ELR (cell line): ENCODE results near the gene DNAJA3.

Experiments
- DNase-seq: peaks from one replicate; pipeline ENCODE4 v3.0.0-alpha.2; 2015; ENCODE audit warnings: low read depth

Gene DNAJA3

DNA sequence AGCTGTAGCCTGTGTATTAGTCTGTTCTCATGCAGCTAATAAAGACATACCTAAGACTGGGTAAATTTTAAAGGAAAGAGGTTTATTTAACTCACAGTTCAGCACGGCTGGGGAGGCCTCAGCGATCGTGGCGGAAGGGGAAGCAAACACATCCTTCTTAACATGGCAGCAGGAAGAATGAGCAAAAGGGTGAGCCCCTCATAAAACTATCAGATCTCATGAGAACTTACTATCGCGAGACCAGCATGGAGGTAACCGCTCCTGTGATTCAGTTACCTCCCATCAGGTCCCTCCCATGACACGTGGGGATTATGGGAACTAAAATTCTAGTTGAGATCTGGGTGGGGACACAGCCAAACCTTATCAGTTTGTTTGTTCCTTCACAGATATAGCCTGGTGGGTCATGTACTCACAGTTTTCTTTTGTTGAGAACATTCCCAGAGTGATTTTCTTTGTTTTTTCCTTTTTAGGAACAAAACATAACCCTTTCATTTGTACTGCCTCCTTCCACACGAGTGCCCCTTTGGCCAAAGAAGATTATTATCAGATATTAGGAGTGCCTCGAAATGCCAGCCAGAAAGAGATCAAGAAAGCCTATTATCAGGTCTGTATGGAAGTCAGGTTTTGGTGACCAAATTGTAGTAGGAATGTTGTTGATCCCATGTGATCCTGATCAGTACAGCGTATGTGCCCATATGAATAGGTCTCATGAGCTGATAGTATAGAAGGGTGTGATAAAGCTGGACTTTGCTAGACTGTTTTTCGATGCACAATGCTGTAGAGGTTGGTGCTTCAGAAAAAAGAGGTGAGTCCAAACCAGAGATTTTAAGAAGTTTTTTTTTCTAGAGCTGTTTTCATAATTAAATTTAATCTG lies 8.5 kb downstream of the DNAJA3 start:
- no peak for DNase-seq

DNA sequence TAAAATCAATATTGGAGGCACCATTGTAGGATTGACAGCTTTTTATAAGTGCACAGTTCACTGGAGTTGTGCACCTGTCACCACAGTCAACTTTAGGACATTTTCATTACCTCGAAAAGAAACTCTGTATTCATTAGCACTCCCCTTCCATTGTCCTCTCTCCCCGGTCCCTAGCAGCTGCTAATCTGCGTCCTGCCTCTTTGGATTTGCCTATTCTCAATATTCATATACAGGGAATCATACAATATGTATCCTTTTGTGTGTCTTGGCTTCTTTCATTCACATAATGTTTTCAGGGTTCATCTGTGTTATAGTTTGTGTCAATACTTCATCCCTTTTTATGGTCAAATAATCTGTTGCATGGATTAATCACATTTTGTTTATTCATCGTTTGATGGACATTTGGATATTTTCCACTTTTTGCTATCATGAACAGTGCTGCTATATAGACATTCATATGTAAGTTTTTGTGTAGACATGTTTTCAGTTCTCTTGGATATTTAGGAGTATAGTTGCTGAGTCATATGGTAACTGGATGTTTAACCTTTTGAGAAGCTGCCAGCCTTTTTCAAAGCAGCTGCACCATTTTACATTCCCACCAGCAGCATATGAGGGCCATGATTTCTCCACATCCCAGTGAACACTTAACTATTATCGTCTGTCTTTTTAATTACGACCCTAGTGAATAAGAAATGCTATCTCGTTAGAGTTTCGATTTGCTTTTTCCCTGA lies 9.8 kb downstream of the DNAJA3 start:
- no peak for DNase-seq

DNA sequence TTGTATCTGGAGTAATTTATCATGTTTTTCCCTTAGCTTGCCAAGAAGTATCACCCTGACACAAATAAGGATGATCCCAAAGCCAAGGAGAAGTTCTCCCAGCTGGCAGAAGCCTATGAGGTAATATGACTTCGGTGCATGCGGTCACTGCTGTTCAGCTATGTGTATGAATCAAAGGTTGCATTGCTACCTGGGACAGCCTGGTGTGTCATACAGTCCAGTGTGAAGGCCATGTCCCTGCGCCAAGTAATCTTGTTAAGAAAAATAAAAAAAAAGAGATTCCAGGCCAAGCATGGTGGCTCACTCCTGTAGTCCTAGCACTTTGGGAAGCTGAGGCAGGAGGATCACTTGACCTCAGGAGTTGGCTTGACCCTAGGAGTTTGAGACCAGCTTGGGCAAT lies 11.7 kb downstream of the DNAJA3 start:
- no peak for DNase-seq

DNA sequence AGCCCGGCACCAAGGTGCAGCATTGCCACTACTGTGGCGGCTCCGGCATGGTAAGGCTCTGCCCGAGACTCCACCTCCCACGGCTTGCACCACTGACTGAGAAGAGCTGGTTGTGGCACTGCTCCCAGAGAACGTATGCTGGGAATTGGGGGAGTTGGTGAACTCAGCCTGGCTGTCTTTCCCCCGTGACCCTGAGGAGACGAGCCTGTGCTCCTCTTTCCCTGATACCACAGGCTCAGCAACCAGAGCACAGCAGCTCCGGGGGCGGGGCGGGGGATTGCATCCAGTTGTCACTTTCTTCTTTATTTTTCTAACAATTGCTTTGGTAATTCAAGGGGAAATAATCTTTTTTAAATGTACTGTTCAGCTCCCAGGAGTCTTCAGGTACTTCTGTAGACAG lies 16.7 kb downstream of the DNAJA3 start:
- no peak for DNase-seq

DNA sequence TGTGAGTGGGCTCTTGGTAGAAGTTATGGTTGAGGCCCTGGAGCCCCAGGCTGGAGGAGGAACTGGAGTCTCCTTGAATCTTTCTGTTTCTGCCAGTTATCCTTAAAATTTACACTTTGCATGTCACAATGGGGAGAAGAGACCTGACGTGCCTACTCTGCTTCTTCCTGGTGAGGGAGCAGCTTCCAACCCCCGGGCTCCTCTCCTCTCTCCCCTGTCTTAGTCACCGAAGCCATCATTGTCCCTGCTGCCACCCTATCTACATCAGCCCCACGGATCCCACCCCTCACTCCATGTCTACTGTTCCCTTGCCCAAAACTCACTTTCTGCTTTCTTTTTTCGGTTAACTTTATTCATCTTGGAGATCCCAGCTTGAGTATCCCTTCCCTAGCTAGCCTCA lies 17.6 kb downstream of the DNAJA3 start:
- DNase-seq: no peak

DNA sequence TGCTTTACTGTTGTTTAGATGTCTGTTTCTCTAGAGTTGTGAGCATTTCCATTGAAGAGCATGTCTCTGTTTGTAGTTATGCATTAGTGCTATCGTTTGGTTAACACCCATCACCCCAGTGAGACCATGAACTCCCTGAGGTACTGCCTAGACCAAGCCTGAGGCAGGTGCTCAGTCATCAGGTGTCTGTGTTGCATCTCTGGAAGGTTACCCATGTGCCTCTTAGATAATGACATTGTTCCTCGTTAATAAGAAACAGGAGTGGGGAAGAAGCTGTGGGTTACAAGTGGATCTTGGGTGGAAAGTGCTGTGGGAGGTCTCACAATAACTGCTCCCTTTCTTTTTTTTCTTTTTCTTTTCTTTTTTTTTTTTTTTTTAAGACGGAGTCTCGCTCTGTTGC lies 18.3 kb downstream of the DNAJA3 start:
- DNase-seq: no peak

DNA sequence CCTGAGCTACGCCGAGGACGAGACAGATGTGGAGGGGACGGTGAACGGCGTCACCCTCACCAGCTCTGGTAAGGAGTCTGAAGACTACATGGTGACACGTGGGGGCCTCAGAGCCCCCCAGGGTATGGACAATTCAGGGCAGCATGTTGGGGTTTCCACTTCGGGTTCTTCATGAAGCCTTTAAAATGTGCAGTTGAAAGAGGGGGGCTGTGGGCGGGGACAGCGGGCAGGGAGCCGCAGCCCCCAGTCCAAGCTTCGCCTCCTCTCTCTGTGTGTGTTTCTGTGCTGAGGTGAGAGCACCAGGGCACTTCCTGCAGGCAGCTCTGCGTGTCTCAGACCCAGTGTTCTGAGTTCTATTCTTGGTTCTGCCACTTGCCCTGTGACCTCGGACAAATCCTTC lies 24.8 kb downstream of the DNAJA3 start:
- DNase-seq: no peak

DNA sequence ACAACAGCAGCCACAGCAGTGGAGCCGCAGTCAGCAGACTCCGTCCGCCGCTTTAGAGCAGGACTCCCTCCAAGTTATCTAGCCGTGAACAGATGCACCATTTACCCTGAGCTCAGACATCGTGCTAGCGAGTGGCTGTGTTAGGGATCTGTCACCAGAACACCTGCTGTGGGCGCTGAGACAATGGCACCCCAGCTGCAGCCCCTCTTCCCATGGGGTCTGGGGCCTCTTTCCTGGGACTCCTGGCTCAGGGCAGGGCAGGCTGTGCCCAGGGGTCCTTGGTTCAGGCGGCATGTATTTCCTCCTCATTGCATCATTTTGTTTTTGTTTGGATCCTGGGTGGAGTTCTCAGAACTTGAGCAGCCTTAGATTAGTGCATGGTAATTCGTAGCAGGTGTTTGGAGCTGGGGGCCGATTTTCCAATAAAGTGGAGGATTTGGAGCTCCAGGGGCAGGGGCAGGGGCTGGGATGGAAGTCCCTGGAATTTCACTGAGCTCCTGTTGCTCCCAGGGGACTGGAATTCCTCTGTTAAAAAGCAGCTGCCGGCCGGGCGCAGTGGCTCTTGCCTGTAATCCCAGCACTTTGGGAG lies 25.4 kb downstream of the DNAJA3 start:
- DNase-seq: no peak

DNA sequence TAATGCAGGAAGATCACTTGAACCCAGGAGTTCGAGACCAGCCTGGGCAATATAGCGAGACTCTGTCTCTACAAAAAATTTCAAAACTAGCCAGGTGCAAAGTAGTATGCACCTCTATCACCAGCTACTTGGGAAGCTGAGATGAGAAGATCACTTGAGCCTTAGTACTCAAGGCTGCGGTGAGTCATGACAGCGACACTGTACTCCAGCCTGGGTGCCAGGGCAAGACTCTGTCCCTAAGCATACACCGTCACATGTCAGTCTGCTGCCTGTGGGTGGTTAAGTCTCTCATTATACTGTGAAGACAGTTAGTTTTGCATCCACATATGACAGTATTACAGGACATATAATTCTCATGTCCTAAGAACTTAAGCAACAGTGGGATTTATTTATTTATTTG lies 27.0 kb downstream of the DNAJA3 start:
- no peak for DNase-seq

DNA sequence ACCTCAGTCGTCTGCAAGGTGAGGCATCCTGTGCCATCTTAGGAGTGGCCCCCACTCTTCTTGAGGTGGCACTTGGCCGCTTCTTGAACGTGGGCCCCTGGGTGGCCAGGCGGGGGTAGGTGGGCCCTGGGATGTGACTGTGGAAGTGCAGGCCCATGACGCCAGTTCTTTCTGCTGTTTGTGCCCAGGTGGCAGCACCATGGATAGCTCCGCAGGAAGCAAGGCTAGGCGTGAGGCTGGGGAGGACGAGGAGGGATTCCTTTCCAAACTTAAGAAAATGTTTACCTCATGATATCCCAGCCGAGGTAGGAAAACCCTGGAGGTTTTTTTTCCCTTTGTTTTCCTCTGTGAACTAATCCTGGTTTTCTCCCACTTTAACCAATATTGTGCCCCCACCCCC lies 29.0 kb downstream of the DNAJA3 start:
- no peak for DNase-seq

DNA sequence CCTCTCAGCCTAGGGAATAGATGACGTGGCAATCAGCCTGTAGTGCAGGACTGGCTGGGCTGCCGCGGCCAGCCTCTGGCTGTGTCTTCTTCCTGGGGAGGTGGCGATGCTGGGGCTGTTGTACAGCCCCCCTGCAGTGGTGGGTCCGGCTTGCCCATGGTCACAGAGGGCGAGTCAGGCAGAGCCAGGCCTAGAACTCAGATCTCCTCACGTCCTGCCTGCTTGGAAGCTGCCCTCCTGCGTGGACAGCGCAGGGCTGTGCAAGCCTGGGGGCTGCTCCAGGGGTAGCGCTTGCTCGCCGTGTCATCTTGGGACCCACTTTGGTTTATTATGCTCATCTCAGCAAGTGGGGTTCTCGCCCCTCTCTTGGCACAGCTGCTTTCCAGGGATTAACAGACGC lies 29.4 kb downstream of the DNAJA3 start:
- DNase-seq: no peak

DNA sequence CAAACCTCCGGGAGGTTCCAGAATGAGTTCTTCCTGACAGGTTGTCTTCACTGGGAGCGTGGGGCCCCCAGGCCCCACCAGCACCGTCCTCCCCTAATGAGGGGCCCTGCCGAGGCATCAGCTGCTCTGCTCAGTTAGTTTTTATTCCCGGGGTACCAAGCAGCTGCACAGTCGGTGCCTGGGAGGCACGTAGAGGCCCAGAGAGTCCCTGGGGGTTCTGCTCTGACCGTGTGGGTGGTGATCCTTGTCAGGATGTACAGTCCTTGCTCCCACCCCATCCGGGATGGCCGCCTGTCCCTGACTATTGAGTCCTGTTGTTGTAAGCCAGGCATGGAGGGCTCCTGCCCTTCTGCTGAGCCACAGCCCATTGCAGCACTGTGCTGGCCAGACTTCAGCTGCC lies 30.3 kb downstream of the DNAJA3 start:
- no peak for DNase-seq

DNA sequence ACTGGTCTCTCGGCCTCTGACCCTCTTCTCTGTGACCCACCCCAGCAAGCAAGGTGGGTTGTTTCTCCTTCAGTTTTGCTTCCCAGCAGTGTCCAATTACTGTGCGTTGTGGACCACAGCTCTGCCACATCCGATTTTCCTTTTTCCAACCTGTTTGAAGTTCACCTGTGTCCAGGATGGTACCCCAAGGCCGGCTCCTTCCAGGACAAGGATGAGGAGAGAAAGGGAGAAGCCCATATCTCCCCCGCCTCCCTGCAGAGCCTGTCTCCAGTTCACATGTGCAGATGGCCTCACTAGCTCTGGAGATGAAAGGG lies 35.2 kb downstream of the DNAJA3 start:
- no peak for DNase-seq

DNA sequence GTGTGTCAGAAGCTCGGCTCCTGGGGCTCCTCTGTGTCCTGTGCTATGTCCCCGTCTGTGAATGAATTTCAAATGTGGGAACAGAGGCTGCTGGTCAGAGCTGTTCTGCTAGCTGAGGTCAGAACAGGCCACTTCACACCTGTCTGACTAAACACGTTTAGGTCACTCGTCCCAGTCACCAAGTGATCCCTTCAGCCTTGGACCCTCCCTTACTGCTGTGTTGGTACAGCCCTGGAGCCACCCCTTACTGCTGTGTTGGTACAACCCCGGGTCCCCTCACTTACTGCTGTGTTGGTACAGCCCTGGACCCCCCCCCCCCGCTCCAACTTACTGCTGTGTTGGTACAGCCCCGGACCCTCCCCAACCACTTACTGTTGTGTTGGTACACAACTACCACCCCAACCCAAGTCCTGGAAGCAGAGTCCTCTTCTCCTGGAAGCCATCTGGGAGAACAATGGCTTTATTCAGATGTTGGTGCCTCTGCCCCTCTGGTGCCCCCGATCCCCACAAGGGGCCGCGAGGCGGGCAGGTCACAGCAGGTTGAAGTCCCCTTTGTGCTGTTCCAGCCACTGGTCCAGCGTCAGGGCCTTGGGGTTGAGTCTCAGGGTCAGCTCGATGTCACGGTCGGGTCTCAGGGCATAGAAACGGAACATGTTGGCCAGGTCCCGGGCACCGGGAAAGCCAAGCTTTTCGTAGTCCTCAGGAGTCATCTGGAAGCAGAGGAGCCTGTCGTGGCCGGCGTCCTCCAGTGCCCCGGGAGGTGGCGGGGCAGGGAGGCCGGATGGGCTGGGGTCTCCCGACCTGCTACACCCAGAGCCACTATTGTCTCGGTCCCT lies 35.8 kb downstream of the DNAJA3 start:
- peak; percentile 9 for DNase-seq

DNA sequence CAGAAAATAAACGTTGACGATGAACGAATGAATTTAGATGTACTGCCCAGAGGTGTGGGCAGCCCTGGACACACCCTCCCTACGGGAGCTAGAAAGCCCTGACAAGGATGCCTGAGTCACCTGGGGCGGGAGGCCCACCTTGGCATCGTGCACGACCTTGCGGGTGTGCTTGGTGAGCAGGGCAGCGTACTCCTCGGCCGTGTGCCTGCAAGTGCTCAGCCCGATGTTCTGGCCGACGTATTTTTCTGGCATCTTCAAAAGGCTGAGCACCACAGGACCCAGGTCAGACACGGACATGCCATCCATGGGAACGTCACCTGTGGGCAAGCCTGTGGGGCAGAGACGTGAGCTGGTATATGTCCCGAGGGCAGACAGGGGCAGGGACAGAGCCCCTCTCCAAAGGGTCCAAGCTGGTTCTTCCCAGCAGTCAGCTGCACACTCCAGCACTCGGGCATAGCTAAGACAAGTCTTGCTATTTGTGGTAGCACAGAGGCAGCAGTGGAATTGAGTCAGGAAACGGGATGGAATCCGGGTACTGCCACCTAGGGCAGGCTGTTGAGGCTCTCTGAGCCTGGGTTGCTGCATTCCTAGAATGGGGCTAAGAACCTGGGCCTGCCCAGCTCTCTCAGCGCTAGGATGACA lies 38.0 kb downstream of the DNAJA3 start:
- DNase-seq: no peak

DNA sequence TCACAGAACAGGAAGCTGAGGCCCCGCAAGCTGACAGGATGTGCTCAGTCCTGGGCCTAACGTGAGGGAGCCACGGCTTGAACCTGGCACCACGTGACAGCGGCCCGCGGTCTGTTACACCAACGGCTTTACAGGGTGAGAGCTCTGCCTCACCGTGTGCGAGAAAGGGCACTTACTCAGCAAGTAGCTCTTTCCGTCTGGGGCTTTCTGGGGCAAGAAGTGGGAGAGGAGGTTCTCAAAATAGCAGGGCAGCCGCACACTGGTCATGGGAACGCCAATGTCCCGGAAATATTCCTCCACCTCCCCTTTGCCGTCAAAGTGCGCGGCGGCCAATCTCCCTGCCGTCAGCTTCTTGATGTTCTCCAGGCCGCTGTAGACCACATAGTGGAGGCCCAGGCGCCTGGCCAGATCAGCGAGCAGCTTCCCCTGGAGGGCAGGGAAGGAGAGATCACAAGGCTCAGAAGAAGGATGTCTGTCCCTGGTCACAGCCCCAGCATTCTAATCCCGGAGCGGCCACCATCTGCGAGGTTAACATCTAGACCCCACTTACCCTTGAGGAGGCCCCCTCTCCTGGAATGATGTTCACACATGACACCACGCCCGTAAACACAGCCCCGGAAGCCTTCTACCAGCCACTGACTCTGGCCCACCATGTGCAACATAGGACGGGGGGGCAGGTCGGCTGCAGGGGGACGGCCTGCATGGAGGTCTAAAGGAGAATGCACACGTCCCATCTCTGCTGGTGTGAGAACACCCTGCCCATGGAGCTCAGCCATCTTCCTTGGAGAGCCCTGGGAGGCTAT lies 40.5 kb downstream of the DNAJA3 start:
- no peak for DNase-seq

DNA sequence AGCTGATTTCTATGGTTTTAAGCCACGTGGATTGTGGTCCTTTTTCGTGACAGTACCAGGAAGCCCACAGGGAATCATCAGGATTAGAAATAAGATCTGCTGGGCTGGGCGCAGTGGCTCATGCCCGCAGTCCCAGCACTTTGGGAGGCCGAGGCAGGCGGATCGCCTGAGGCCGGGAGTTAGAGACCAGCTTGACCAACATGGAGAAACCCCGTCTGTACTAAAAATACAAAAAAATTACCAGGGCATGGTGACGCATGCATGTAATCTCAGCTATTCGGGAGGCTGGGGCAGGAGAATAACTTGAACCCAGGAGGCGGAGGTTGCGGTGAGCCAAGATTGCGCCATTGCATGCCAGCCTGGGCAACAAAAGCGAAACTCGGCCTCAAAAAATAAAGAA lies 42.2 kb downstream of the DNAJA3 start:
- no peak for DNase-seq

DNA sequence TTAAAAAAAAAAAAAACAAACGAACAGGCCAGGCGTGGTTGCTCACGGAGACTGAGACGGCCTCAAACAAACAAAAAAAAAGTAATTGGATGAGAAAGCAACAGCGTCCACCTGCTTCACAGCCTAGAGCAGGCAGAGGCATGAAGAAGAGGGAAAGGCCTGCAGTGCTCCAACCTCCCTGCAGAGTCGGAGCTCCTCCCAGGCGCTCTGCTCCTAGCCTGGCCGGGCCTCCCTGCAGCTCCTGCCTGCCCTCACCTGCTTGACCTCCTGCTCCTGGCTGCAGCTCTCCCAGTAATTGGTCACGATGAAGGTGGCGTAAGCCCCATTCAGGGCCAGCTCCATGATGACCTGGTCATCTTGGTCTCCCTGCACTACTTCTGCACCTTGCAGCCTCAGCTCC lies 43.3 kb downstream of the DNAJA3 start:
- no peak for DNase-seq

DNA sequence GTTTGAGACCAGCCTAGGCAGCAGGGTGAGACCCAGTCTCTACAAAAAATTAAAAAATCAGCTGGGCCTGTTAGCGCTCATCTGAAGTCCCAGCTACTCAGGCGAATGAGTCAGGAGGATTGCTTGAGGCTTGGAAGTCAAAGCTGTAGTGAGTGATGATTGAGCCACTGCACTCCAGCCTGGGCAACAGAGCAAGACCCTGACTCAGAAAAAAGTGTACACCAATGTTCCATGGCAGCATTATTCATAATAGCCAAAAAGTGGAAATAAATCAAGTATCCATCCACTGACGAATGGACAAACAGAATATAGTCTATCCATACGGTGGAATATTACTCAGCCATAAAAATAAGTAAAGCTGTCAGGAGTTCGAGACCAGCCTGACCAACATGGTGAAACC lies 46.2 kb downstream of the DNAJA3 start:
- DNase-seq: no peak

DNA sequence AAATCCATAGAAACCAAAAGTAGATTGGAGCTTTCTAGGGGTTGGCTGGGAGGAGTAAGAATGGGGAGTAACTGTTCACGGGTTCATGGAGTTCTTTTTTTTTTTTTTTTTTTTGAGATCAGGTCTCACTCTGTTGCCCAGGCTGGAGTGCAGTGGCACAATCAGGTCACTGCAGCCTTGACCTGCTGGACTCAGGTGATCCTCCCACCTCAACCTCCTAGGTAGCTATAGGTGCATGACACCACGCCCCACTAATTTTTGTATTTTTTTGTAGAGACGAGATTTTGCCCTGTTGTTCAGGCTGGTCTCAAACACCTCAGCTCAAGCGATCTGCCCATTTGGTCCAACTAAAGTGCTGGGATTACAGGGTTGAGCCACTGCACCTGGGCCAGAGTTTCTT lies 47.2 kb downstream of the DNAJA3 start:
- DNase-seq: no peak
